ENCODE results near the gene RTN3. TPM values are rescaled to one million over a fixed set of nuclear protein-coding genes. Genes with fewer than 3 reads are reported as not detected.

The RTN3 gene
- total and polyA plus RNA-seq, 5 experiments from 2014 or later = 28.0 to 43.1 (median 39.0) TPM

DNA sequence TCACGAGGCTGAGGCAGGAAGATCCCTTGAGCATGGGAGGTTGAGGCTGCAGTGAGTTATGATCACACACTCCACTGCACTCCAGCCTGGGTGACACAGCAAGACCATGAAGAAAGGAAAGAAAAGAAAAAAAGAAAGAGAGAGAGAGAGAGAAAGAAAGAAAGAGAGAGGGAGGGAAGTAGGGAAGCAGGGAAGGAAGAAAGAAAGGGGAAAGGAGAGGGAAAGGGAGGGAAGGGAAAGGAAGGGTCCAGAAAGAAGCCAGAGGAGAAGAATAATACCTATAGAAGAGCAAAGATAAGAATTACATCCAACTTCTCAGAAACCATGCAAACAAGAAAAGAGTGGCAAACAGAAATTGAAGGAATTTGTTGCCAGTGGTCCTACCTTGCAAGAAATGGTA lies 104.5 kb downstream of the RTN3 start:
- no peaks in the 10 kb centered on the region for H3K36me3 Mint-ChIP-seq
- H3K4me3 Mint-ChIP-seq = no peak overlapping the region
- POLR2A ChIA-PET = interaction anchor here (0.7 kb wide), 1 partner anchor 53 kb away, joined by 6 read pairs; the partner anchor contains the start of gene MARK2
- ATAC-seq (no peak), DNase-seq (no peak)
- peaks cover 0 to 2% (median 0%) of the 10 kb centered on the region in 5 donors for H3K27me3 Mint-ChIP-seq
- H3K9me3 Mint-ChIP-seq = peaks cover 0 to 9% (median 0%) of the 10 kb centered on the region in 9 donors
- H3K27ac Mint-ChIP-seq = no peak overlapping the region
- peaks cover 0 to 5% (median 3%) of the 10 kb centered on the region in 4 donors for H3K4me1 Mint-ChIP-seq

DNA sequence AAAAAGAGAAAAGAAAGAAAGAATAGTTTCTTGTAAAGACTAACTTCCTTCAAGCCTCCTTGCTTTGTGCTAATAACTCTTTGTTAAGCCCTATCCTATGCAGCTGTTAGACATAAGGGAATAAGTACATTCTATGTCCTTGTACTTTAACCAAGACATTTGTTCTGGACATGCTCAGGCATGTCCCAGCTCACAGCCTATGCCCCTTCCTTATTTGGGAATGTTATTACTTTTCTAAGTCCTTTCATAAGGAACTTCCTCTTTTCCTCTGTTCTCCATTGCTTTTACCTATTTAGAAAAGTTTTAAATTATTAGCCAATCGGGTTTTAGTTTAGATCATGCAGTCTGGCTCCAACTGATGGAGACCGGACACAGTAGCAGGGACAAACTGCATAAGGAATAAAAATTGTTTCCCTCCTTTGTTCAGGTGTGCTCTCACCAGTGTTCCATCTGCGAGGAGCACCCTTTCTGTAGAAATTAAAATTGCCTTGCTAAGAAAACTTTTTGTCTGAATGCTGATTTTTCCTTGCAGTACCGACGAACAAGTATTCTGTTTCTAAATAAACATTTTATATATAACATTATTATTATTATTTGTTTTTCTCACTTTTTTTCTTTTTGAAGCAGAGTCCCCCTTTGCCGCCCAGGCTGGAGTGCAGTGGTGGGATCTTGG lies 110.3 kb downstream of the RTN3 start:
- Mint-ChIP-seq H3K4me1 (peaks cover 0 to 2% (median 0%) of the 10 kb centered on the region in 4 donors), H3K9me3 (peaks cover 0 to 22% (median 10%) of the 10 kb centered on the region in 9 donors), H3K27me3 (peaks cover 0 to 7% (median 2%) of the 10 kb centered on the region in 5 donors), H3K4me3 (no peak overlapping the region), H3K36me3 (peaks cover 0 to 11% (median 3%) of the 10 kb centered on the region in 3 donors), H3K27ac (peak overlapping the region in 2 of 10 donors; percentile 8 to 21)
- DNase-seq = no peak
- POLR2A ChIA-PET = no interaction called here
- no peak for ATAC-seq

DNA sequence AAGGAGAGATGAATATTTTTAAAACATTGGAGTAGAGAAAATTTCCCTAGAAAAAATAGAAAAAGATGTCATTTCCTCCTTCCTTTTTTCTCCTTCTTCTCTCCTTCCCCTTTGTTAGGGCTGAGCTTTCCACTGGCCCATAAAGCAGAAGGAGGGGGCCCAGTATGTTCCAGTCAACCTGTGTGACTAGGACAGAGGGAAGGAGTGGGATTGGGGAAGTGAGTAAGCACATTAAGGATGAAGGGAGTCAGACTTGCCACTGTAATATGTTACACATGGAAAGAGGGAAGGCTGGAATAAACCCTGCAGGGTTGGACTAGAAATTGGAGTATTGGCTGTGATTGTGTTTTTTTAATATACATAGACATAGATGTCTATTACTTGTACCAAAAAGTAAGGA lies 111.9 kb downstream of the RTN3 start:
- peaks cover 0 to 2% (median 0%) of the 10 kb centered on the region in 4 donors for H3K4me1 Mint-ChIP-seq
- no peak overlapping the region for H3K4me3 Mint-ChIP-seq
- peaks cover 0 to 11% (median 3%) of the 10 kb centered on the region in 3 donors for H3K36me3 Mint-ChIP-seq
- peak overlapping the region in 1 of 10 donors; percentile 15 for H3K27ac Mint-ChIP-seq
- DNase-seq (no peak), ATAC-seq (no peak)
- H3K27me3 Mint-ChIP-seq = peaks cover 0 to 9% (median 5%) of the 10 kb centered on the region in 5 donors
- POLR2A ChIA-PET = no interaction called here
- H3K9me3 Mint-ChIP-seq = peaks cover 0 to 22% (median 10%) of the 10 kb centered on the region in 9 donors

- Mint-ChIP-seq H3K4me1 (peaks cover 0 to 2% (median 0%) of the 10 kb centered on the region in 4 donors), H3K27me3 (peaks cover 0 to 10% (median 7%) of the 10 kb centered on the region in 5 donors), H3K4me3 (no peak overlapping the region), H3K27ac (no peak overlapping the region), H3K9me3 (peaks cover 0 to 22% (median 10%) of the 10 kb centered on the region in 9 donors), H3K36me3 (peaks cover 0 to 11% (median 3%) of the 10 kb centered on the region in 3 donors)
- ATAC-seq = no peak
- DNase-seq = no peak
- POLR2A ChIA-PET = no interaction called here
Measured at GRCh38 chr11:63795066-63795465, 113.8 kb downstream of the RTN3 start.

GRCh38 chr11:63800921-63801320 lies 119.6 kb downstream of the RTN3 start:
- POLR2A ChIA-PET = no interaction called here
- no peak for ATAC-seq
- H3K27ac Mint-ChIP-seq = no peak overlapping the region

GRCh38 chr11:63802637-63803414 lies 121.5 kb downstream of the RTN3 start:
- POLR2A ChIA-PET = interaction anchor here (0.6 to 0.7 kb wide), 2 partner anchors 324 to 1857 kb away, joined by 3 read pairs; no protein-coding TSS in a partner anchor
- no peak for ATAC-seq
- no peaks in the 10 kb centered on the region for H3K4me1 Mint-ChIP-seq

More at GRCh38 chr11:63800921-63801320, 119.6 kb downstream of the RTN3 start:
- Mint-ChIP-seq H3K36me3 (no peaks in the 10 kb centered on the region), H3K27me3 (peaks cover 0 to 18% (median 7%) of the 10 kb centered on the region in 5 donors), H3K9me3 (peaks cover 0 to 1% (median 0%) of the 10 kb centered on the region in 9 donors), H3K4me1 (peaks cover 0 to 2% (median 0%) of the 10 kb centered on the region in 4 donors), H3K4me3 (no peak overlapping the region)
- no peak for DNase-seq

DNA sequence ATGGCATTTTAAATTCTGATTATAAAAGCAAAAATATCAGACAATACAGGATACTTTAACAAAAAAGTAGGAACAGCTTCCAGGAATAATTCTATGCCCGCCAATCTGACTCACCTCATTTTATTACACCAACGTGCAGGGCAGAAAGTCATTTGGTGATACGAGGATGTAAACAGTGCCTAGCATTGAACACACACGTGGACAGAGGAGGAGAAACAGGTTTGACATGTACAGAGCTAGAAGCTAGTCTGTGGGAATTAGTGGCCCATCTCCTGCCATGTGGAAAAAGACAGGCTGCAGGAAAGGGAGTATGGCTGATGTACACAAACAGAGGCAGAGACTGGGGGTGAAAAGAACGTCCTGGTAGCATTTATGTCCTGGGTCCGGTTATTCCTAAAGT lies 123.0 kb downstream of the RTN3 start:
- no peak overlapping the region for H3K4me3 Mint-ChIP-seq
- peaks cover 0 to 9% (median 0%) of the 10 kb centered on the region in 5 donors for H3K27me3 Mint-ChIP-seq
- no peaks in the 10 kb centered on the region for H3K4me1 Mint-ChIP-seq
- ATAC-seq (no peak), DNase-seq (no peak)
- no peak overlapping the region for H3K27ac Mint-ChIP-seq
- peaks cover 0 to 1% (median 0%) of the 10 kb centered on the region in 9 donors for H3K9me3 Mint-ChIP-seq
- POLR2A ChIA-PET = no interaction called here
- H3K36me3 Mint-ChIP-seq = no peaks in the 10 kb centered on the region

More at GRCh38 chr11:63802637-63803414, 121.5 kb downstream of the RTN3 start:
- H3K27me3 Mint-ChIP-seq = peaks cover 0 to 9% (median 3%) of the 10 kb centered on the region in 5 donors
- H3K9me3 Mint-ChIP-seq = peaks cover 0 to 1% (median 0%) of the 10 kb centered on the region in 9 donors
- H3K27ac Mint-ChIP-seq = no peak overlapping the region
- H3K36me3 Mint-ChIP-seq = no peaks in the 10 kb centered on the region
- DNase-seq = no peak
- H3K4me3 Mint-ChIP-seq = no peak overlapping the region

GRCh38 chr11:63805844-63806415 lies 124.6 kb downstream of the RTN3 start:
- no peak for ATAC-seq
- Mint-ChIP-seq H3K4me3 (no peak overlapping the region), H3K27me3 (no peaks in the 10 kb centered on the region), H3K36me3 (no peaks in the 10 kb centered on the region), H3K27ac (no peak overlapping the region), H3K4me1 (no peaks in the 10 kb centered on the region), H3K9me3 (no peaks in the 10 kb centered on the region)
- DNase-seq = peak in 1 of 10 donors; percentile 31
- POLR2A ChIA-PET = no interaction called here

Other genes with a start within 250 kb of the RTN3 start
- under 1 TPM; 0.18 to 0.58 TPM for gene PLAAT5, start 190.3 kb upstream of the RTN3 start, total RNA-seq
- under 1 TPM; 0.34 to 0.64 (median 0.36) TPM for gene PLAAT5, start 190.3 kb upstream of the RTN3 start, polyA plus RNA-seq
- not detected for gene LGALS12, start 175.4 kb upstream of the RTN3 start, total RNA-seq
- gene LGALS12, start 175.4 kb upstream of the RTN3 start, polyA plus RNA-seq = not detected
- 10 to 100 TPM; 97.8 to 99.8 TPM for gene PLAAT4, start 144.7 kb upstream of the RTN3 start, total RNA-seq
- gene PLAAT4, start 144.7 kb upstream of the RTN3 start, polyA plus RNA-seq = 100 to 1,000 TPM; 460 to 532 (median 464) TPM
- not detected for gene PLAAT2, start 118.1 kb upstream of the RTN3 start, total RNA-seq
- under 1 TPM; 0.39 to 0.69 (median 0.49) TPM for gene PLAAT2, start 118.1 kb upstream of the RTN3 start, polyA plus RNA-seq
- gene PLAAT3, start 67.1 kb upstream of the RTN3 start, total RNA-seq = 1 to 10 TPM; 1.7 to 3.3 TPM
- gene PLAAT3, start 67.1 kb upstream of the RTN3 start, polyA plus RNA-seq = 10 to 100 TPM in 1 of 3 donors, 1 to 10 TPM in 2; 7.6 to 28.7 (median 8.6) TPM
- 10 to 100 TPM; 36.2 to 37.5 TPM for gene ATL3, start 10.1 kb upstream of the RTN3 start, total RNA-seq
- gene ATL3, start 10.1 kb upstream of the RTN3 start, polyA plus RNA-seq = 10 to 100 TPM; 17.1 to 27.0 (median 19.4) TPM
- 1 to 10 TPM; 7.2 to 7.4 TPM for gene ZFTA, start 87.3 kb downstream of the RTN3 start, total RNA-seq
- gene ZFTA, start 87.3 kb downstream of the RTN3 start, polyA plus RNA-seq = under 1 TPM; 0.09 to 0.56 (median 0.34) TPM
- 10 to 100 TPM; 11.0 to 13.0 TPM for gene SPINDOC, start 132.0 kb downstream of the RTN3 start, total RNA-seq
- gene SPINDOC, start 132.0 kb downstream of the RTN3 start, polyA plus RNA-seq = under 1 TPM; 0.47 to 0.66 (median 0.49) TPM
- gene MARK2, start 157.6 kb downstream of the RTN3 start, total RNA-seq = 10 to 100 TPM; 64.8 to 74.5 TPM
- gene MARK2, start 157.6 kb downstream of the RTN3 start, polyA plus RNA-seq = 10 to 100 TPM; 37.0 to 57.0 (median 40.3) TPM
- gene RCOR2, start 235.7 kb downstream of the RTN3 start, total RNA-seq = not detected
- gene RCOR2, start 235.7 kb downstream of the RTN3 start, polyA plus RNA-seq = under 1 TPM in 1 of 3 donors, not detected in 2; 0.14 TPM